RPMI7951 (cell line): ENCODE data around the gene KLHL20. TPM values are rescaled to one million over a fixed set of nuclear protein-coding genes. Genes with fewer than 3 reads are reported as not detected.
A peak's percentile ranks its signal among the peaks of the same experiment; 100 is the strongest.
"Not testable (repeated sequence)": the region's sequence is repeated elsewhere in the genome, so short reads cannot be mapped to it uniquely, and the experiment has no call there.

Experiments
- DNase-seq: peaks from one replicate; pipeline ENCODE4 v3.0.0-alpha.2; 2012; ENCODE audit warnings: low read depth
- total RNA-seq: library from RNA; depleted of rRNA; stranded (reverse); fragments of >200 nt; shearing (Covaris generic); gene quantifications from 2 replicates; pipeline ENCODE4 v1.2.3, GENCODE V29; 2014; rRNA removed

Gene KLHL20
- 16.3 and 20.2 TPM in 2 replicates for total RNA-seq

DNA sequence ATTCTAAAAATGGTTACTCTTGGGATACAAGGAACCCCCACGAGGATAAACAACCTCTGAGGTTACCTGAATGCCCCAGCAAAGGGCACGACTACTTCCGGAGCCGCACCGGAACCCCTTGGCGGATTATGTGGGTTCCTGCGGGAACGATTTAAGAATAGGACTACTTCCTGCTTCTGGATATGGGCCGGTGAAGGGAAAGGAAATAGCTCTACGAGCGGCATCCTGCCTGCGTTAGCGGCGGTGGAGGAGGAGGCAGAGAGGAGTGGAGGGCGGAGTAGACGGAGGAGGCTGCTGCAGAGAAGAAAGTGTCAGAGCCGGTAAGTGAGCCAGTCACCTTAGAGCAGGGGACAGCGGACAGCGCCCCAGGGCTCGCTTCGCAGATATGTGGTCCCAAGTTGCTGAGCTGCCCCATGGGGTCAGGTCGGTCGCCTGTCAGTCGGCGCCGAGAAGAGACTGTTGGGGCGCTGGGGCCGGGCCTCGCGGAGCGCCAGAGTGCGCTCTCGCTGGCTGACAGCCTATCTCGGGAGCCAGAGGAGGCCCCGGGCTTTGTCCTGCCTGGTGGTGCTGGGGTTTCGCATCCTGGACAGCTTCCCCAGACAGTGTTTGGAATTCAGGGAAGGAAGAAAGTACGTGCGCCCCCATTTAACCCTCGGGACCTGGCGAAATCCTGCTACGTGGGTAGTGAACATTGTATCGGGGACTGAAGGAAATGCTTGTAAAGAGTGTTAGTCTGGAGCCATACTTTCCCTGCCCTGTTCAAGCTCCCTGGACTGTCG lies at the start of gene KLHL20:
Gene KLHL20, plus strand, starts transcription at position 223 of the 779 bp plus-strand sequence. CDS start 1,063 bp downstream, outside the sequence.
- DNase-seq, result peak; percentile 90

DNA sequence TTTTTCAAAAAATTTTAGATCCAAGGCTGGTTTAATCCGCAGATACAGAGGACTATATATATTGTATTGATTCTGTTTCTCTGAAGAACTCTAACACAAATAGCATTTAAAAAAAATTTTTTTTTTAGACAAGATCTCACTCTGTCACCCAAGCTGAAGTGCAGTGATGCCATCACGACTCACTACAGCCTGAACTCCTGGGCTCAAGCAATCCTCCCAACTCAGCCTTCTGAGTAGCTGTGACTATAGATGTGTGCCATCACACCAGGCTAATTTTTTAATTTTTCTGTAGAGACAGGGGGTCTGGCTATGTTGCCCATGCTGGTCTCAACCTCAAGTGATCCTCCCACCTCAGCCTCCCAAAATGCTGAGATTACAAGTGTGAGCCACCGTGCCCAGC lies 48.1 kb upstream of the KLHL20 start:
- DNase-seq, result no peak

DNA sequence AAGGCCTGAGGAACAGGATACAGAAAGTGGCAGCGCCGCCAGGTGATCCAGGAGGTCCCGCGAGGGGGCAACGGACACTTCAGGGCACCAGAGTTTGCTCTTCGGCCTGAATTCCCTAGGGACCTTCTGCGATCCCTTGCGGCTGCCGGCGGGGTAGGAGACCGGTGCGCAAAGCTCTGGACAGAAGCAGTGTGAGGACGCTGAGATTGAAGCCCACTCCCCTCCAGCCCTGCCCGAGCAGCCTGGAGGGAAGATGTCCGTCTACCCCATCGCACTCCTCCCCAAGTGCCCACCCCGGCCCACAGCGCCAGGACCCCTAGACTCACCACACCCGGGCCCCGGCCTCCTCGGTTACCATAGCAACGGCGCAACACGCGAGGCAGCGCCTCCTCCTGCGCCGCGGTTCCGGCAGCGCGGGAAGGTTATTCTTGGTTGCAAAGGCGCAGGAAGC lies 45.3 kb upstream of the KLHL20 start, which contains the start of gene ANKRD45:
Gene ANKRD45, minus strand, starts transcription at position 361 of the 451 bp plus-strand sequence. CDS start 10,433 bp downstream, outside the sequence.
- DNase-seq, result peak; percentile 51

DNA sequence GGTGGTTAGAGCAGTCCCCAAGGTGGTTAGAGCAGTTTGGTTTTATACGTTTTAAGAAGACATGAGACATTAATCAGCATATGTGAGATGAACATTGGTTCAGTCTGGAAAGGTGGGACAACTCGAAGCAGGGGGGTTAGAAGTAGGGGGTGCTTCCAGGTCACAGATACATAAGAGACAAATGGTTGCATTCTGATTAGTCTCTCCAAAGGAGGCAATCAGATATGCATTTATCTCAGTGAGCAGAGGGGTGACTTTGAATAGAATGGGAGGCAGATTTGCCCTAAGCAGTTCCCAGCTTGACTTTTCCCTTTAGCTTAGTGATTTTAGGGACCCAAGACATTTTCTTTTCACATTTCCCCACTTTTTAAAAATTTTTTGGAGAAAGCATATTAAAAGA lies 40.3 kb upstream of the KLHL20 start:
- not testable (repeated sequence) for DNase-seq

GRCh38 chr1:173680152-173680551 lies 34.6 kb upstream of the KLHL20 start:
- not testable (repeated sequence) for DNase-seq

DNA sequence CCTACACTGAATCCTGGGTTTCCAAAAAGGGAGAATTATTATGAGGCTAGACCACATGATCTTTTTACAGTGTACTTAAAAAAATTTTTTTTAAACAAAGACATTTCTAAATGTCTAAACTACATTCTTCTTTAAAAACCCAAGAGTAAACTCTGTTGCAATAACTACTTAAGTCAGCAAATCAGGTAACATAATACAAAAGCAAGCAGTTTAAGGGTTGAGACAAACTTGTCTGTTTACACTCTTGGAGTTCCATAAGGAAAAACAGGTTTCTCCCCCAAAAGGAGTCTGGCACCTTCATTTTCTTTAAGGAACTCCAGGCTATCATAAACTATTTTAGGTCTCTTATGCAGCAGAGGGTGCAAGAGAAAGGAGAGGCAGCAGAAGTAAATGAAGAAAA lies 32.6 kb upstream of the KLHL20 start:
- no peak for DNase-seq

DNA sequence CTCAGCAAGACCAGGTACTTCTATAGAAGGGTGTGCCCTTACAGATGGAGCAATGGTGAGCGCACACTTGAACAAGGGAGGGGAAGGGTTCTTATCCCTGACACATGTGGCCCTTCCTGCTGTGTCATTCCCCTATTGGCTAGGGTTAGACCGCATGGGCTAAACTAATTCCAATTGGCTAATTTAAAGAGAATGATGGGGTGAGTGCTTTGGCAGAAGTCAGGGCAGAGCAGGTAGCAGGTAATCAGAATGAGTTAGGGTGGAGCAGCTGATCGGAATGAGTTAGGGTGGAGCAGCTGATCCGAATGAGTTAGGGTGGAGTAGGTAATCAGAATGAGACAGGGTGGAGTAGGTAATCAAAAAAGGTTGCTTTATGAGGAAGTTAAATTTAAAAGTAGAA lies 30.9 kb upstream of the KLHL20 start:
- DNase-seq, result not testable (repeated sequence)

- DNase-seq, result not testable (repeated sequence)
Observed at GRCh38 chr1:173685121-173685520, 29.7 kb upstream of the KLHL20 start.

- DNase-seq, result no peak
Observed at GRCh38 chr1:173688300-173688699, 26.5 kb upstream of the KLHL20 start.

GRCh38 chr1:173693238-173693637 lies 21.5 kb upstream of the KLHL20 start:
- DNase-seq, result no peak

DNA sequence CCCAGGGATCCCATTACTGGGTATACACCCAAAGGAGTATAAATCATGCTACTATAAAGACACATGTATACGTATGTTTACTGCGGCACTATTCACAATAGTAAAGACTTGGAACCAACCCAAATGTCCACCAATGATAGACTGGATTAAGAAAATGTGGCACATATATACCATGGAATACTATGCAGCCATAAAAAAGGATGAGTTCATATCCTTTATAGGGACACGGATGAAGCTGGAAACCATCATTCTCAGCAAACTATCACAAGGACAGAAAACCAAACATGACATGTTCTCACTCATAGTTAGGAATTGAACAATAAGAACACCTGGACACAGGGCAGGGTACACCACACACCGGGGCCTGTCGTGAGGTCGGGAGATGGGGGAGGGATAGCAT lies 13.5 kb upstream of the KLHL20 start:
- DNase-seq, result not testable (repeated sequence)

GRCh38 chr1:173702736-173703135 lies 12.0 kb upstream of the KLHL20 start:
- DNase-seq, result no peak

DNA sequence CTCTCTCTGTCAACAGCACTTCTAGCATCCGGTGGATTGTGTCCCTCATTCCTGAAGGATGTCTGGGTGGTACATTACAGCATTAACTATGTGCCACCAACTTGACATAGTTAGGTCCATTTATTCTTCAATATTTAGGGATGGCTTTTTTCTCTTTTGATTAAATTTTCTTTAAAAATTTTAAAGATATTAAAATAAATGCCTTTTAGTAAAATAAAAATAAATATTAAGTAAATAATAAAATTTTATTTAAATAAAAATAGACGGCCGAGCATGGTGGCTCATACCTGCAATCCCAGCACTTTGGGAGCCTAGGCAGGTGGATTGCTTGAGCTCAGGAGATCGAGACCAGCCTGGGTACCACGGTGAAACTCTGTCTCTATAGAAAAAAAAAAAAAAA lies 9.7 kb upstream of the KLHL20 start:
- no peak for DNase-seq

DNA sequence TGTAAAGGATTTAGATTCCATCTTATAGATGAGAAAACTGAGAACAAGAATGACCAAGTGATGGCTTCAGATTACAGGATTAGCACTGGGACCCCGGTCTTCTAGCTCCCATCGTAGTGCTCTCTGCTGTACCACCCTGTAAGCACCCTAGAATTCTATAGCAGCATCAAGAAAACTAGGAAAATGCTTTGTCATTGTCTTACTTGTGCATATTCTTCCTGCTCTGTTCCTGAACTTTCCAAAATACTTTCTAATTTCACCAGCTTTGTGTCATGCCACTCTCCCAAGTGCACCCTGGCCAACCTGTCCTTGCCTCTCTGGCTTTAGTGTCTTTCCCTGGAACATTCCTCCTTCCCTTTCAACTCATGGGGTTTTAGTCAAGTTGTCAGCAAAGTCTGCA lies 6.0 kb upstream of the KLHL20 start:
- DNase-seq, result no peak

- DNase-seq, result peak; percentile 11
Observed at GRCh38 chr1:173714441-173714758, 381 bp upstream of the KLHL20 start.

DNA sequence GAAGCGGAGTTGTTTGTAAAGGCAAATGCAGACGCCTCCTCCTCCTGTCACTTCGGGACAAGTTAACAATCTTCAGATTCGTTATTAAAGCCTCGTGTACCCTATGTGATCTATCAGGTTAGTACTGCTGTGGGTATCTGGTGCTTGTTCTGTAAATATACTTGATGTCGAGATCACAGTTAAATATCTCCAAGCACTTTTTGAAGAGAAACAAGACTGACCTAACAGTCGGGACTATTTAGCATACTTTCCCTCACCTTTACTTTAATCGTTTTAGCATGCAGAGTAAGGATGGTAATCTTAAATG lies 710 bp downstream of the KLHL20 start:
- DNase-seq, result no peak

DNA sequence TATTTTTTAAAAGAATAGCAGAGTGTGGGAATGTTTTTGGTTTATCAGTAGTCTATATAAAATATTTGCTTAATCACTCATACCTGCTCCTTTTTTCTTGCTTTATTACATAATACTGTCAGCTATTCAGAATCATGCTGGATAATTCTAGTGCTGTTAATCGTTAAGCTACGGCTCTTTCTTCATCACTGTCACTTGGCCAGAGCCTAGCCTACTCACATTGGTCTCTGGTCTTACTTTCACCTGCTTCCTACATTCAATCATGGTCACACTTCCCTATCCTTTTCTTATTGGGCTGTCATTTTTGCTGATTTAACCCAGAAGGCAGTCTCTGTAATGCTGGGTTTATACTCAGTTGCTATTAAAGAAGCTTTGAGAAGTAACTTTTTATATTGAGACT lies 2.5 kb downstream of the KLHL20 start:
- DNase-seq, result no peak

DNA sequence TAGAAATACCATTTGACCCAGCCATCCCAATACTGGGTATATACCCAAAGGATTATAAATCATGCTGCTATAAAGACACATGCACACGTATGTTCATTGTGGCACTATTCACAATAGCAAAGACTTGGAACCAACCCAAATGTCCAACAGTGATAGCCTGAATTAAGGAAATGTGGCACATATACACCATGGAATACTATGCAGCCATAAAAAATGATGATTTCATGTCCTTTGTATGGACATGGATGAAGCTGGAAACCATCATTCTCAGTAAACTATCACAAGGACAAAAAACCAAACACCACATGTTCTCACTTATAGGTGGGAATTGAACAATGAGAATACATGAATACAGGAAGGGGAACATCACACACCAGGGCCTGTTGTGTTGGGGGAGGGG lies 16.6 kb downstream of the KLHL20 start:
- DNase-seq, result not testable (repeated sequence)

DNA sequence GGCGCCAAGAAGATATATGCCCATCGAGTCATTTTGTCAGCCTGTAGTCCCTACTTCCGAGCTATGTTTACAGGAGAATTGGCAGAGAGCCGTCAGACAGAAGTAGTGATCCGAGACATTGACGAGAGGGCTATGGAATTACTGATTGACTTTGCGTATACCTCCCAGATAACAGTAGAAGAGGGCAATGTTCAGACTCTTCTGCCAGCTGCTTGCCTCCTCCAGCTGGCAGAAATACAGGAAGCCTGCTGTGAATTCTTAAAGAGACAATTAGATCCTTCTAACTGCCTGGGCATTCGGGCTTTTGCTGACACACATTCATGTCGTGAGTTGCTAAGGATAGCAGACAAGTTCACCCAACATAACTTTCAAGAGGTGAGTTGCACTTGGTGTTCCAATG lies 19.1 kb downstream of the KLHL20 start:
- no peak for DNase-seq

GRCh38 chr1:173736104-173736503 lies 21.3 kb downstream of the KLHL20 start:
- not testable (repeated sequence) for DNase-seq

GRCh38 chr1:173742203-173742886 lies 27.6 kb downstream of the KLHL20 start:
- no peak for DNase-seq

DNA sequence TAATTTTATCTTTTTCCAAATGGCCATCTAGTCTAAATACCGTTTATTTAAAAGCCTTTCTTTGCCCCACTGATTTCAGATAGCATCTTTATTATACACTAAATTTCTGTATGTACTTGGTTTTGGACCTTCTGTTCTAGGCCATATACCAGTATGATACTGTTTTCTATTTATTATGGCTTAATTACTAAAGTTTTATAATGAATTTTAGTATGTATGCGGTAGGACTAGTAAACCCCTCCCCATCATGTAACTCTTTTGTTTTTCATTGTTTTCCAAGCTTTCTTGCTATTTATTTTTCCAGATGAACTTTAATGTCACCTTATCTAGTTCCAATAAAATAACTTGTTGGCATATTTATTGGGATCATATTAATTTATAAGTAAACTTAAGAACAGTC lies 29.9 kb downstream of the KLHL20 start:
- DNase-seq, result no peak

GRCh38 chr1:173749137-173749536 lies 34.4 kb downstream of the KLHL20 start:
- no peak for DNase-seq
